GM21717 (cell line): ENCODE measurements around the gene HDAC5.
A peak's percentile ranks its signal among the peaks of the same experiment; 100 is the strongest.
"Not testable (repeated sequence)": the region's sequence is repeated elsewhere in the genome, so short reads cannot be mapped to it uniquely, and the experiment has no call there.

Experiments
- ATAC-seq: cut with Tn5 transposase; IDR thresholded peaks from one replicate; pipeline ENCODE4 v1.9.1; 2021; ENCODE audit warnings: mild to moderate bottlenecking, moderate library complexity; ENCODE audit not compliant: unreplicated experiment

Gene HDAC5

DNA sequence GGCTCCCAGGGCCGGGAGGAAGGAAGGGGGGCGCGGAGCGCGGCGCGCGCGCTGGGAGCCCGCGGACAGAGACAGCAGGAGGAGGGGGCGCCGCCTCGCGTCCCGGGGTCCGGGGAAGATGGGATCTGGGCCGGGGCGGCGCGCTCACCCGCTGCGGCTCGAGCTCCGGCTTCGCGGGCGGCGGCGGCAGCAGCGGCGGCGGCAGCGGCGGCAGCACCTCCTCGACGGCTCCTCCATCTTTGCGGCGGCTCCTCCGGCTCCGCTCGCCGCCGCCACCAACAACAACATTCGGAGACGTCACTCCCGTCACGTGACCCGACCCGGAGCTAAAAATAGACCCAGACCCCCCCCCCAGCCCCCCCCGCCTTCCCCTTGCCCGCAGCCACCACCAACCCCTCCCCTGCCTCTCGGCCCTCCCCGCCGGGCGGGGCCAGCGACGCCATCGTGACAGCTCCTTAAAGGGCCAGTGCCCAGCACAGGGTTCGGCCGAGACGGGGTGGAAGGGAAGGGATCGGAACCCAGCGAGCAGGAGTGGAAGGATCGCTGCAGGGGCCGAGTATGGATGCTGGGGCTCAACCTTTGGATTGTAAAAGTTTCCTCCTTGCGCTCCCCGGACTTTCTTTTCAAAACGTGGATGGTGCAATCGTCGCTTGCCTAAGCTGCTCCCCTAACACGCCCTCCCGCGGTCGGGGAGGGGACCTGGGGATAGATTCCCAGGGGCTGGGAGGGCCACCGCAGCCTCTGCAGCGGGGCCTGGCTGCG, at the start of gene HDAC5:
TSS of gene HDAC5 (minus strand) at position 286 of the 762 bp plus-strand sequence. CDS start 6,126 bp downstream, outside the sequence.
- peak; percentile 63 for ATAC-seq

DNA sequence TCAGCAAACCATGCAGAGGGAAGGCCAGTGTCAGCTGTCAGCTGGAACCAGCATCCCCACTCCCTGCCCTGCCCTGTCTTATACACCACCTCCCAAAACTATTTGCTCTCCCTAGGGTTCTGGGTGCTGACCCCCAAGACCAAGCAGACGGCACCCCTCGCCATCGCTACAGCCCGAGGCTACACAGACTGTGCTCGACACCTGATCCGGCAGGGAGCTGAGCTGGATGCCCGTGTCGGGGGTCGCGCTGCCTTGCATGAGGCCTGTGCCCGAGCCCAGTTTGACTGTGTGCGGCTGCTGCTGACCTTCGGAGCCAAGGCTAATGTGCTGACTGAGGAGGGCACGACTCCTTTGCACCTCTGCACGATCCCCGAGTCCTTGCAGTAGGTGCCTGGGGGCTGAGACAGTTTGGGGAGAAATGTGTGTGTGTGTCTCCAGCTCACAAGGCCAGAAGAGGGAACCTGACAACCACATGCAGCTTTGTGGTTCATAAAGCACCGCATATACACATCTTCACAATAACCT, 48.6 kb upstream of the HDAC5 start:
- ATAC-seq: no peak

DNA sequence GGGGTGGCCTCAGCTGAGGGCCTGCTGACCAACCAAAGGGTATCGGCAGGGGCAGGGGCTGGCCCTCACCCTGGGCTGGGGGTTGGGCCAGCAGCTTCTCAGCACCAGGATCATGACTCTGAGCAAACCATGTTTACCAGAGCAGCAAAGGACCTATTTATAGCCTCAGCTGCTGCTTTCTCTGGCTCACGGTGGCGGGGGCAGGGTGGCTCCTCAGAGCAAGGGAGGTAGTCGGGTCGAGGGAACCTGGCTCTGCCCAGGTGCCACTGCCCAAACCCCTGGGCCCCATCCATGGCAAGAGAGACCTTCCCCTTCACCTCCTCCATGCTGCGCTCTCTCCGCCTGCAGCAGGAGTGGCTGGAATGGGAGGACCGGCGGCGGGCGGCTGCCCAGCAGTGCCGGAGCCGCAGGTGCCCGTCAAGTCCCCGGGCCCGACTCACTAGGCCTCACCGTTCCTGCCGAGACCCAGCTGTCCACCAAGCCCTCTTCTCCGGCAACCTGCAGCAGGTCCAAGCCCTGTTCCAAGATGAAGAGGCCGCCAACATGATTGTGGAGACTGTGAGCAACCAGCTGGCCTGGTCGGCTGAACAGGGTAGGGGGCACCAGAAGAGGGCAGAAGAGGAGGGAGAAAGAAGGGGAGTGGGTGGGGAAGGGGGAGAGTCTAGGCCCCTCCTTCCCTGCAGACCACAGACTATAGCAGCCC, 47.2 kb upstream of the HDAC5 start, which contains the start of gene ASB16:
TSS of gene ASB16 (plus strand) at position 206 of the 703 bp plus-strand sequence. CDS start at position 292, 86 bp downstream.
- ATAC-seq: no peak

DNA sequence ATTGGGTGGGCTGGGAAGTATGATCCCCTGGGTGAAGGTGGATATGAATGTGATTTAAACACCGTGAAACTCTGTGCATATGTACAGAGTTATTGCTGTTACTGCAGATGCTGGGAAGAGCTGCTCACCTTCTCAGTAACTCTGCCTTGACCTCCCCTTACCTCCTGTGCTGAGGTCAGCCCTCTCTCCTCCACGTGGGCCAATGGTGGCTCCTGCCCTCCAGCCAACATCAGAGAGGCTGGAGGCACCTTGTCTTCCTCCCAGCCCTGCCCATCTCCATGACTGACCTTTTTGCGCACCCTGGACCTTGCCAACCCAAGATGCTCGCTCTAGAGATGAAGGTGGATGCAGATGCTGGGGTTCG, 46.7 kb upstream of the HDAC5 start:
- no peak for ATAC-seq

DNA sequence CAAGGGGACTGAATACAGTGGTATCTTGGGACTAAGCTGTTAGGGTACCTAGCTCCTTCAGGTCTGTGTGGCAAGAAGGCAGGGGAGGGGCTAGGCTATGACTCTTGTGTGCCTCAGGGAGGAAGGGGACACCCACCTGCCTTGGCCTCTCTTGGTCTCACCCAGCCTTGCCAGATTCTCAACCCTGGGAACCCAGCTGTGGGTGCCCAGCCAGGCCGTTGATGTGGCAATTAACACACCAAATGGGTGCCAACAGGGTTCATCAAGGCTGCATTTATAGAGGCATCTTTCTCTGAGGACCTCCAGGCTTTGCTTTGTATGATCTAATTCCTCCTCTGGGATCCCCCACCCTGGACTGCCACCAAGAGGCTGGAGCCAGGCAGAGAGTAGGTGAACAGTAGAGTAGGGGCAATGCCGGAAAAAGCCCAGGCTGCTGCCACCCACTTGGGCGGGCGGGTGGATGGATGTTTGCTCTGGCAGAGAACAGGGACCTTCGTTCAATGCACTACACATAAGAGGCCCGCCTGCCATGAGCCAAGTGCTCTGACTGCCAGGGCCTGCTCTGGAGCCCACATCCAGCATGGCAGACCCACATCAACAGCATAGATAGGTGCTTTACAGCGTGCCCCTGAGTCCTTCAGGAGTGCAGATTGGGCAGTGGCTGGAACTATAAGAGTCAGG, 43.9 kb upstream of the HDAC5 start:
- ATAC-seq: no peak

DNA sequence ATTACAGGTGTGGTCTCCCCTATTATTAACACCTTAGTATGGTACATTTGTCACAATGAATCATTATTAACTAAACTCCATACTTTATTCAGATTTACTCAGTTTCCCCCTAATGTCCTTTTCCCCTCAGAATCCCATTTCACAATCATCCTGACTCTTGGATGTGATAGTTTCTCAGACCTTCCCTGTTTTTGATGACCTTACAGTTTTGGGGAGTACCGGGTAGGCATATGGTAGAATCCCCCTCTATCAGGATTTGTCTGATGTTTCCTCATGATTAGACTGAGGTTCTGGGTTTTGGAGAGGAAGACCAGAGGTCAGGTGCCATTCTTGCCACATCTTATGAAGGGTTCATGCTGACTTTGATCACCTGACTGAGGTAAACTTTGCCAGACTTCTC, 41.0 kb upstream of the HDAC5 start:
- ATAC-seq: no peak

DNA sequence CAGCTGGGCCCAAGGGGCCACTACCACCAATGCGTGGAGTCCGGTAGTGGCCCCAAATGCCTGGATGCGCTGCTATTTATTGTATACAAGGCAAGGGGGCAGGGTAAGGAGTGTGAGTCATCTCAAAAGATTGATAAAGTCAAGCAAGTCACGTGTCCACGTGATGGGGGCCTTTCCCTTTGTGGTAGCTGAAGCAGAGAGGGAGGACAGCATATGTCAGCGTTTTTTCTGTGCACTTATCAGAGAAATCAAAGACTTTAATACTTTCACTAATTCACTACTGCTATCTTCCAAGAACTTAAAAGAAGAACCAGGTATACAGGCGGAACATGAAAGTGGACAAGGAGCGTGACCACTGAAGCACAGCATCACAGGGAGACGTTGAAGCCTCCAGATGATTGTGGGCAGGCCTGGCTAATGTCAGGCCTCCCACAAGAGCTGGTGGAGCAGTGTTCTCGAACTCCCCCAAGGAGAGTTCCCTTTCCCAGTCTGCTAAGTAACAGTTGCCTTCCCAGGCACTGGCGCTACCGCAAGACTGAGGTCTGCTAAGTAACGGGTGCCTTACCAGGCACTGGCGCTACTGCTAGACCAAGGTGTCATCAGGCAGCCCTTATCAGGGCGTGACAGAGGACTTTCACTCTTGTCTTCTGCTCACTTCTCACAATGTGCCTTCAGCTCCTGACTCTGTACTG, 36.2 kb upstream of the HDAC5 start:
- ATAC-seq: no peak

DNA sequence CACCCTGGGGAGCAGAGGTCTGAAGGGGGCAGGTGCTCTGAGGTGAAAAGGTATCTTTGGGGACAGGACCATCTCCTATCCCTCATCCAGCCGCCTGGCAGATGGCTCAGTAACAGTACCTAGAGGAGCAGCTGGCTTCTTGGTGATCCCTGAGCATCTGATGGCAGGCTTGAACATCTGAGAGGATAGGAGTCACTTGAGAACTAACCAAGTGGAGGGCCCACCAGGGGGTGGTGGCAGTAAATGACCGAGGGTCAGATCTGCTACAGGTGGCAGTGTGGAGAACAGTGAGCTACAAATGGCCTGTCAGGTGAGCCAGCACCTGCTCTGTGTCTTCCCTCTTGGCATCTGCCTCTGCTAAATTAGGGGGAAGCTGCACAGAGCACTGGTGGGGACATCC, 32.0 kb upstream of the HDAC5 start:
- no peak for ATAC-seq

DNA sequence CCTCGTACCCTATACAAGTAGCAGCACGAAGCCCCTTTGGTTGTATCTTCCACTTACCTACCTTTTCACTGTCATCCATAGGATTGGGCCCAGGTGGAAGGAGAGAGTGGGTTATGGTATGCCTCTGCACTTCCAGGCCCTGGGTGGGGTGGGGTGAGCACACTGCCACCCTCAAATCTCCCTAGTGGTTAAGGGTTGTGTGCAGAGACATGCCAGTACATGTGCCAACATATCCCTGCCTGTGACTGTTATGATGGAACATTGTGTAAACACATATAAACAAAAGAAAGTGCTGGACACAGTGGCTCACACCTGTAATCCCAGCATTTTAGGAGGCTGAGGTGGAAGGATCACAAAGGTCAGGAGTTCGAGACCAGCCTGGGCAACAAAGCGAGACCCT, 29.4 kb upstream of the HDAC5 start:
- no peak for ATAC-seq

DNA sequence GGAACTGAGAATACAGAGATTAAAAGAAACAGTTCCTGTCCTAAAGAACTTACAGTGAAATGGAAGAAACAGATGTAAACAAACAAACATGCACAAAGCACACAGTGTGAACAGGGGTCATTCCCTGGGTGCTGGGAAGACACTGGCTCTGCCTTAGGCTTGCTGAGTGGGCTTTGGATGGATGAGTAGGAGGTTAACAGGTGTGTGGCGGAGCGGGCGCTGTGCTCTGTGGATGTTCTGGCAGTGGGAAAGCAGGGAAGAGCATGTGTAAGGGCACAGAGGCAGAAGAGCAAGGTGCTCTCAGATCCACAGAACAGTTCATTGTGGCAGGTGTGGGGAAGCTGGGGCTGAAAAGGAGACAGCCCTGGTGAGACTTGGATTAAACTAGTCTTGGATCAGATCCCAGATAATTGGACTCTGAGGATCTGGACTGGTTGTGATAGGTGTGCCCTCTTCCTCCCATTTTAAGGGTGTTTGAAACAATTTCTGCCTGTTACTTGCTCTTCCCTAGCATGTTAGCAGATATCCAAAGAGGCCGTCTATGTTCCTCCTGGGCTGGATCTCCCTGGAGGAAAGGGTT, 26.4 kb upstream of the HDAC5 start:
- no peak for ATAC-seq

DNA sequence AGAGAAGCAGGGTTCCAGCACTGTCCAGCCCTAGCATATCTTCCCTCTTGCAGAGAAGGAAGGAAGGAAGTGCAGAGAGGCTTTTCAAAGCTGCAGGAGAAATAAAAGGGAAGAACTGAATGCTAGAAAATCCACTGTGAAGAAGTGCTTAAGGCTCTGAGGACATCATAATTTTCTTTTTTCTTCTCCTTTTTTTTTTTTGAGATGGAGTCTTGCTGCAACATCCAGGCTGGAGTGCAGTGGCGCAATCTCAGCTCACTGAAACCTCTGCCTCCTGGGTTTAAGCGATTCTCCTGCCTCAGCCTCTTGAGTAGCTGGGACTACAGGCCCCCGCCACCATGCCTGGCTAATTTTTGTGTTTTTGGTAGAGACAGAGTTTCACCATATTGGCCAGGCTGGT, 25.6 kb upstream of the HDAC5 start:
- ATAC-seq: not testable (repeated sequence)

DNA sequence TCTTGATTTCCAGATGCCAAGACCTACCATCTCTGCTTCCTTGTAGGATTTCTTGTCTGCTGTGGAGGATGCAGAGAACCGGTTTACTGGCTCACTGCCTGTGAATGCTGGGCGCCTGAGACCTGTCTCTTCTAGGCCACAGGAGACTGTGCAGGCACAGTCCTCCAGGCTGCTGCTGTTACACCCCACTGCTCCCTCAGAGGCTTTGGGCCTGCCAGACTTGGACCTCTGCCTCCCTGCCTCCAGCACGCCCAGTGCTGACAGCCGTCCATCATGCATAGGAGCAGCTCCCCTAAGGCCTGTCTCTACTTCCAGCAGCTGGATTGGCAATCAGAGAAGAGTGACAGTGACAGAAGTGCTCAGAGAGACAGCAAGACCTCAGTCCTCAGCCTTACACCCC, 24.4 kb upstream of the HDAC5 start:
- ATAC-seq: no peak

DNA sequence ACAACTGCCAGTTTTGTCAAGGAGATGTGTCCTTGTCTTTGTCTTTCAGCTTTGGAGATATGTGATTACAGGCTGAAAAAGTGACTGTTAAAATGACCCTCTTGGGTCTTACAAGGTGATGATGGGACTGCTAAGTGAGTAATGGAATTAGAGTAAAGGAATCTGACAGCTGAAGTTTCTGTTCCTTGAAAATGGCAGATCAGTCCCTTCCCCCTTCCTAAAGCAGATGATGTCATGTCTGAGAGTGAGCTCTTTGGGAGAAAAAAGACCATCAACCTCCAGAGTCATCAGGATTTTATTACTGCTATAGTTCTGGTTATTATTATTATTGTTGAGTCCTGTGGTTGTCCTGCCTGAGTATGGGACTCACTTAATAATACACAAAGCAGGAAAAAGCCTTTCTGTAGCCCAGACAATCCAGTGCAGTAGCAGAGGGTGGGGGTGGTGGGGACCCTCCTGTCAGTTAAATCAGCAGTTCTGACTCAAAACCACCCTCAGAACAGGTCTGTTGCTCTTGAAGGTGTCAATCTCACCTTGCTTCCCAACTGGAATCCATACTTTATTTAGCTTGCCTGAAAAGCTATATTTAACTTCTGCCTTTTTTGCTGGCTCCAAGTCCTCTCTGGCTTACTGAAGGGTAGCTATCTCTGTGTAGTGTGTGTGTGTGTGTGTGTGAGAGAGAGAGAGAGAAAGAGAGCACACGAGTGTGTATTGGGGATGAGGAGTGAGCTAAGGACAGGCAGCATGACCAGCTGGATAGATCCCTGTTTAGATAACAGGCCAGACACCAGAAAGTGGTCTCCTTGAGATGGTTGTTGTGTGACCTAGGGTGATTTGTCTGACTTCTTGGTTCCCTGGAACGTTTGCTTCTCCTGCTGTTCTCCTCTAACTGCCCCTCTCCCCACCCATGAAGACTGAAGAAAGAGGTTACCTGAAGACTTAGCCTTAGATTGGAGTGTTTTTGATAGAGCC, 23.2 kb upstream of the HDAC5 start:
- no peak for ATAC-seq

DNA sequence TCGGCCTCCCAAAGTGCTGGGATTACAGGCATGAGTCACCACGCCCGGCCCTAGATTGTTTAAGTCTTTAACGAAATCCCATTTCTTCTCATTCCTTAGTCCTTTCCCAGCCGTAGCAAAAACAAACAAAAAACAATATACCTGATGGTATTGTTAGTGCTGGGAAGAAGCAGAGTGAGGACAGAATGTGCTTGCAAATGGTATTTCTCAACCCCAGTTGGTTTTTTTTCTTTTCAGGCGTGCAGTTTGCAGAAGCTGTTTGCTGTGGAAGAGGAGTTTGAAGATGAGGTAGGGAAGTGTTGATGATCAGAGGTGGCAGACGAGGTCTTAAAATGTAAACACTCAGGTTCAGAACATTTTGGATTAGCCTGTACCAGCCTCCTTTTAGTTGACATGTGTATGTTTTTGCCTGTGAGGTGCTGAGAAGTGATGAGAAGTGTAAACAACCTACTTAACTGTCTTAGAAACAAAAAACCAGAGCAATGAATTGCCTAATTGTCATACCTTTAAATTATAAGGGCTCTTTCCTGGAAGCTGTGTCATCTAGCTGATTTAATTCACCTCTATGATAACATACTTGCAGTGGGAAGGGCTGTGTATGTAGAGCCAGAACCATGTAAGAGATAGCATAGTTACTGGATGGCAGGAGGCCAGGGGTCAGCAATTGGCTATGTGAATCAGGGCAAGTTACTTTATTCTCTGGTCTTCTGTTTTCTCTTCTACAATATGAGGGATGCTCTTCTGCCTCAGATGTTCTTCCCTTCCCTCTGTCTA, 21.7 kb upstream of the HDAC5 start:
- no peak for ATAC-seq

DNA sequence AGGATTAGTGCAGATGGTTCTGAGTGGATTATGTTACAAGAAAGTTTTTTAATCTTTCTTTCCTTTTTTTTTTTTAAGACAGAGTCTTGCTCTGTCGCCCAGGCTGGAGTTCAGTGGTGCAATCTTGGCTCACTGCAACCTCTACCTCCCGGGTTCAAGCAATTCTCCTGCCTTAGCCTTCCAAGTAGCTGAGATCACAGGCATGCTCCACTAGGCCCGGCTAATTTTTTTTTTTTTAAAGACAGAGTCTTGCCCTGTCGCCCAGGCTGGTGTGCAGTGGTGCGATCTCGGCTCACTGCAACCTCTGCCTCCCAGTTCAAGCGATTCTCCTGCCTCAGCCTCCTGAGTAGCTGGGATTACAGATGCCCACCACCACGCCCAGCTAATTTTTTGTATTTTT, 20.5 kb upstream of the HDAC5 start:
- ATAC-seq: not testable (repeated sequence)

DNA sequence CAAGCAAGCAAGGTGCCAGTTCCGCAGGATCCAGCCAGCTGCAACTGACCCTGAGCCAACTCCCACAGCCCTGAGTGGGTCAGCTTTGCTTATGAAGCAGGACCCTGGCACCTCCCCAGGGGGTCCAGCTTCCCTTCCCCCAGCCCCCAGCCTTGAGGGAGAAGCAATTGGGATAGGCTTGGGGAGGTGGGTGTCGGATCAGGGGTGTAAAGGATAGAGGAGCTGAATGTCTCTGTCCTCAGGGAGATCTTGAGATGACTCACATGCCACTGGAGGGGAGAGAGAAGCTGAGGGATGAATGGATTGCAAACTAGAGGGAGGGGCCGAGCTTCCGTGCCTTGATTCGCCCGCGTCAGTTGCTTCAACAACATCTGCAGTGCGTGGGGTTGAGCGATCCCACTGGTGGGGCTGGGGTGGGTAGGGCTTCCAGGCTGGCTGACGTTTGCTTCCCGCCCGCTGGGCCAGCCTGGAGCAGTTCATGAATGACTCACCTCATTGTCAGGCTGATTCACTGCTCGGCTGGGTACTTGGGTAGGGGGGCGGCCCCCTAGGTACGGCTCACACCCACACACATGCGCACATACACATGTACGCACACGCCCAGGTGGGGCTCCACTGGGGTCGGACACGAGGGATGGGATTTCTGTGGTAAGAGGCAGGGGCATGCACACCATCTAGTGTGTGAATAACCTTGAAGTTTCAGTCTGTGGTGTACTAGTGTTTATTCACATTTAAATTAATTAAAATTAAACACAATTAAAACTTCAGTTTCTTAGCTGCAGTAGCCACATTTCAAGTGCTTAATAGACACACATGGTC, 14.7 kb upstream of the HDAC5 start:
- ATAC-seq: no peak

DNA sequence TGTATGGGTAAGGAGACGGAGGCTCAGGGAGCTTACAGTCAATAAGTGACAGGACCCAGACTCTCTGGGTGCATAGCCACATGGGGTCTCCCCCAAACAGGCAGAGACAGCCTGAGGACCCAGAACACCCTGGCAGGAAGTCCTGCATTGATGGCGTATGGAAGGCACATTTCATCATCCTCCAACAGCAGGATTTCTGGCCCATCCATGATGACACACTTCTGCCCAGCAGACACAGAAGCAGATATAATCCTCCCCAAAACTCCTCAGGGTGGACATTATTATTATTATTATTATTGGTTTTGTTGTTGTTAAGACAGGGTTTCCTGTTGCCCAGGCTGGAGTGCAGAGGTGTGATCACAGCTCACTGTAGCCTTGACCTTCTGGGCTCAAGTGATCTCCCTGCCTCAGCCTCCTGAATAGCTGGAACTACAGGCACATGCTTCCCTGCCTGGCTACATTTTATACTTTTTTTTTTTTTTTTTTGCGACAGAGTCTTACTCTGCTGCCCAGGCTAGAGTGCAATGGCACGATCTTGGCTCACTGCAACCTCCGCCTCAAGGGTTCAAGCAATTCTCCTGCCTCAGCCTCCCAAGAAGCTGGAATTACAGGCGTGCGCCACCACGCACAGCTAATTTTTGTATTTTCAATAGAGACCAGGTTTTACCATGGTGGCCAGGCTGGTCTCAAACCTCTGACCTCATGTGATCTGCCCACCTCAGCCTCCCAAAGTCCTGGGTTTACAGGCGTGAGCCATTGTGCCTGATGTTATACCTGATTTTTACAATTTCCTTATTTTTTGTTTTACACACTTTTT, 11.5 kb upstream of the HDAC5 start:
- ATAC-seq: no peak
